ENCODE measurements around the gene CADPS2.

Gene CADPS2

DNA sequence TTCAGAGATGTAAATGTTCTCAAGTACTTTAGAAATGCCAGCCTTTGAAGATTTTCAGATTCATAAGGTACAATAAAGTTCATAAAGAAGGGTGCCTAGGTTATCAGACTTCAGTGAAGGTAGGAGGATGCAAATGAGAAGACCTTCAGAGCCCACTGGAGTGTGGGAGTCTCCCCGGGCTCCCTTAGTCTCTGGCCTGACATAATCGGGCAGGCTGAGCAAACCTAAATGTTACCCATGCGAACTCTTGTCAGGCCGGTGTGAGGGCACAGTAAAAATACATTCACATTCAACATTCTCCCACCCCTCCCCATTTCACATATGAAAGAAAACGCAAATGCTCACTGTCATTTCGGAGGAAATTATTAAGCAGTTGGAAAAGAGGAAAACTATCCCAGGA is 479.1 kb downstream of the CADPS2 start:
- TF ChIP-seq, protein P1, sequence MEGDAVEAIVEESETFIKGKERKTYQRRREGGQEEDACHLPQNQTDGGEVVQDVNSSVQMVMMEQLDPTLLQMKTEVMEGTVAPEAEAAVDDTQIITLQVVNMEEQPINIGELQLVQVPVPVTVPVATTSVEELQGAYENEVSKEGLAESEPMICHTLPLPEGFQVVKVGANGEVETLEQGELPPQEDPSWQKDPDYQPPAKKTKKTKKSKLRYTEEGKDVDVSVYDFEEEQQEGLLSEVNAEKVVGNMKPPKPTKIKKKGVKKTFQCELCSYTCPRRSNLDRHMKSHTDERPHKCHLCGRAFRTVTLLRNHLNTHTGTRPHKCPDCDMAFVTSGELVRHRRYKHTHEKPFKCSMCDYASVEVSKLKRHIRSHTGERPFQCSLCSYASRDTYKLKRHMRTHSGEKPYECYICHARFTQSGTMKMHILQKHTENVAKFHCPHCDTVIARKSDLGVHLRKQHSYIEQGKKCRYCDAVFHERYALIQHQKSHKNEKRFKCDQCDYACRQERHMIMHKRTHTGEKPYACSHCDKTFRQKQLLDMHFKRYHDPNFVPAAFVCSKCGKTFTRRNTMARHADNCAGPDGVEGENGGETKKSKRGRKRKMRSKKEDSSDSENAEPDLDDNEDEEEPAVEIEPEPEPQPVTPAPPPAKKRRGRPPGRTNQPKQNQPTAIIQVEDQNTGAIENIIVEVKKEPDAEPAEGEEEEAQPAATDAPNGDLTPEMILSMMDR (IDR thresholded peaks at IDR 0.05; ENCODE audit: extremely low read depth, insufficient read depth, missing control alignments): no peak
- DNase-seq (ENCODE audit: low spot score): no peak
- in situ Hi-C loops (cut with MboI; ENCODE audit: low pct_unique_long_range_greater_than_20kb, low sequenced_read_pairs, unreplicated experiment): no loop called here

DNA sequence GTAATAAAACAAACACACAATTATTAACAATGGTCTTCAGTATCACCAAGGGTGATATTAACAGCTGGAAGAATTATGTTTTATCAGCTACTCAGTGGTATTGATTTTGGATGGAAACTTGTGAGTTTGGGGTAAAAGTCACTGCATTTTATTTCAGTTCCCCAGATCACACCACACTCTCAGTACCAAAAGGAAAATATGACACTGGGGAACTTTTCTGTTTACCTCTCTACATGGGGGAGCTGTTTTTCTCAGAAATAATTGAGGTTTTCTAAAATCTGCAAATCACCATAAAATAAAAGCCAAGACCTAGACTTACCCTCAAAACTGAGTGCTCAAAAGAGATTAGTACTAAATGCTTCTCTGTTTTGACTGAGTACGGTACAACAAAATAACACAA is 483.1 kb downstream of the CADPS2 start:
- DNase-seq (ENCODE audit: low spot score): no peak
- TF ChIP-seq, protein P1 (IDR thresholded peaks at IDR 0.05; ENCODE audit: extremely low read depth, insufficient read depth, missing control alignments): no peak
- in situ Hi-C loops (cut with MboI; ENCODE audit: low pct_unique_long_range_greater_than_20kb, low sequenced_read_pairs, unreplicated experiment): no loop called here

DNA sequence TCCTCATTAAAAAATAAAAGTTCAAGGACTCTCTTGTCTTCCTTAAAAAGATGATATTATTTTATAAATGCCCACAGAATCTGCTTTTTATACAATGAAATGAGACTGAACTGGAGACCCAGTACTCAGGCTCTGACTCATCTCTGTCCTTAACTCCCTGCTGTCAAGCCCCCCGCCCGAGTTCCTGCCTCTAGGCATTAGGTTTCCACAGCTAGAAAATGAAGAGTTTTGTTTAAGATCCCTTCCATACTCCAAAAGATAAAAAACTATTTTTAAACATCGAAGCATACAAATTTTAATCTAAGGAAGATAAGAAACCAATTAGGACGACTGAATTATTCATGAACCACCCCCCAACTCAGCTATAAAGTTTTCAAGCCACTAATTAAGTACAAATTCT is 484.0 kb downstream of the CADPS2 start:
- DNase-seq (ENCODE audit: low spot score): no peak
- in situ Hi-C loops (cut with MboI; ENCODE audit: low pct_unique_long_range_greater_than_20kb, low sequenced_read_pairs, unreplicated experiment): no loop called here
- TF ChIP-seq, protein P1 (IDR thresholded peaks at IDR 0.05; ENCODE audit: extremely low read depth, insufficient read depth, missing control alignments): no peak

DNA sequence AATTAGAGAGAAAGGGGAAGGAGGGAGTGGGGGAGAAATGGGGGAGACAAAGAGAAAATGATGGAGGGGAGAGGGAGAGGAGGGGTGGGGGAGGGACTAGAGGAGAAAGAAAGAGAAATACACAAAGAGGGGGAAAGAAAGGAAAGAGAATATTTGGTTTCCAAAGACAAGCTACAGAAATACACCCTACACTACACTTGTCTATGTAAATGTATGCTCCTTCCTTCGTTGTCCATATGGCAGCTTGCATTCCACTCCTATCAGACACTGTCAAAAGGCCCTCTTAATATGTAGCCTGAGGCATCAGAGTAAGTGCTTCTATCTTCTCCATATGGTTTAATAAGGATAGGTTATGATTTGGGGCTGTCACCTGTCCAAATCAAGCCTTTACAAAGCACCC is 488.9 kb downstream of the CADPS2 start:
- in situ Hi-C loops (cut with MboI; ENCODE audit: low pct_unique_long_range_greater_than_20kb, low sequenced_read_pairs, unreplicated experiment): no loop called here
- no peak for DNase-seq (ENCODE audit: low spot score)
- TF ChIP-seq, protein P1 (IDR thresholded peaks at IDR 0.05; ENCODE audit: extremely low read depth, insufficient read depth, missing control alignments): no peak

DNA sequence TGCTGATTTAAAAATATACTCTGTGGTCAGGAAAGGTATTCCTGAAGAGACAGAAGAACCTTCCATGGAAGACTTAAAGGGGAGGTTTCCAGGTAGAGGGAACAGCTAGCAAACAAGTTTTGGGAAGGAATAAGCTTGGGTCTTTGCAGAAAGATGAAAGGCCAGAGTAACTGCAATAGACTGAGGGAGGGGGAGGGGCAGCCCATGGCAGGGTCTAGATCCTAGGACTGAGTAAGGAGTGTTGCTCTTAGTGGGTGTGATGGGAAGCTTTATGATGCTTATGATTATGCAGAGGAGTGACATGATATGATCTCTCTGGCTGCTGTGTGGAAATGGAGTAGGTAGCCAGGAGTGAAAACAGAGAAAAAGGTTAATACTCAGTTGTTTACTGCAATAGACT is 491.7 kb downstream of the CADPS2 start:
- TF ChIP-seq, protein P1 (IDR thresholded peaks at IDR 0.05; ENCODE audit: extremely low read depth, insufficient read depth, missing control alignments): no peak

DNA sequence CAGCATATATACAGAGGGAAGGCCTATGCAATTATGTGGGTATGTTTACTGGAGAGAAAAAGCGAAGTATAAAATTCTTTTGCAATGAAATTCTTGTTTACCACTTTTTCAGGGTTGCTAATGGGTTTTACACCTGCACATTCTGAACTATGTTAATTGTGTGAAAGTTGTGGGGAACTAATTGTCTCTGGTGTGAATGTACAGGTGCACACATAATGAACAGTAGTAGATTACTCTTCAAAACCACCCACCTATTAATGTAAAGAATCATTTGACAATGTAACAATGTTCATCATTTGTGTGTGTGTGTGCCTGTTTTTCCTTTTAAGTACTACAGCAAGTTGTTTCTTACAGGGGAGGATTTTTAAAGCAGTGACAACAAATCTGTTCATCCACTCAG is 501.7 kb downstream of the CADPS2 start:
- TF ChIP-seq, protein P1 (IDR thresholded peaks at IDR 0.05; ENCODE audit: extremely low read depth, insufficient read depth, missing control alignments): no peak
- in situ Hi-C loops (cut with MboI; ENCODE audit: low pct_unique_long_range_greater_than_20kb, low sequenced_read_pairs, unreplicated experiment): no loop called here
- no peak for DNase-seq (ENCODE audit: low spot score)

More for the DNA sequence above, 491.7 kb downstream of the CADPS2 start:
- no peak for DNase-seq (ENCODE audit: low spot score)
- in situ Hi-C loops (cut with MboI; ENCODE audit: low pct_unique_long_range_greater_than_20kb, low sequenced_read_pairs, unreplicated experiment): no loop called here

DNA sequence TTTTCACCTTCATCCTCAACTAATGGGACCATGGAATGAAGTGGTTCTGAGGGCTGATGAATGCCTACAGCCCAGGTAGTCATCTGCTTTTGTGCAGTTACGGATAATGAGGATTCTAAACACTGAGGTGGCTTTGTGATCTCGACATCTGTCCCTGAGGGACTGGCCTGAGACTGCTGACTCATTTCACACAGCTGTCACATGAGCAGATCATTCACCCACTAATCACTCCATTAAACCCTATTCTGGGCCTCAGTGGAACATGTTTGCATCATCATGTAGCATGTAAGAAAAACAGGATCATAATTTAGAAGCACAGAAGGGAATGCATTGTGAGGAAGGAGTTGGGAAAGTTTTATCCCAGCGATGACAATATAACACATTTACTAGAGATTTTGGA is 502.3 kb downstream of the CADPS2 start:
- TF ChIP-seq, protein P1 (IDR thresholded peaks at IDR 0.05; ENCODE audit: extremely low read depth, insufficient read depth, missing control alignments): no peak
- in situ Hi-C loops (cut with MboI; ENCODE audit: low pct_unique_long_range_greater_than_20kb, low sequenced_read_pairs, unreplicated experiment): no loop called here
- no peak for DNase-seq (ENCODE audit: low spot score)
